Breast epithelium (tissue), 3 donors: Measurements from ENCODE around the gene IQGAP3.

Source experiments
- CTCF ChIP-seq, 3 donors: fragments of 450-650 bp; IDR thresholded peaks; one replicate each; pipeline ENCODE4 v1.5.1; 2016 to 2017; ENCODE audit warnings: antibody characterized with exemption in 3 of 3, mild to moderate bottlenecking in 3 of 3, moderate library complexity in 3 of 3
- POLR2A ChIP-seq: fragments of 450-650 bp; IDR thresholded peaks from one replicate; pipeline ENCODE4 v1.6.1; 2016; ENCODE audit warnings: antibody characterized with exemption, mild to moderate bottlenecking, moderate library complexity

DNA sequence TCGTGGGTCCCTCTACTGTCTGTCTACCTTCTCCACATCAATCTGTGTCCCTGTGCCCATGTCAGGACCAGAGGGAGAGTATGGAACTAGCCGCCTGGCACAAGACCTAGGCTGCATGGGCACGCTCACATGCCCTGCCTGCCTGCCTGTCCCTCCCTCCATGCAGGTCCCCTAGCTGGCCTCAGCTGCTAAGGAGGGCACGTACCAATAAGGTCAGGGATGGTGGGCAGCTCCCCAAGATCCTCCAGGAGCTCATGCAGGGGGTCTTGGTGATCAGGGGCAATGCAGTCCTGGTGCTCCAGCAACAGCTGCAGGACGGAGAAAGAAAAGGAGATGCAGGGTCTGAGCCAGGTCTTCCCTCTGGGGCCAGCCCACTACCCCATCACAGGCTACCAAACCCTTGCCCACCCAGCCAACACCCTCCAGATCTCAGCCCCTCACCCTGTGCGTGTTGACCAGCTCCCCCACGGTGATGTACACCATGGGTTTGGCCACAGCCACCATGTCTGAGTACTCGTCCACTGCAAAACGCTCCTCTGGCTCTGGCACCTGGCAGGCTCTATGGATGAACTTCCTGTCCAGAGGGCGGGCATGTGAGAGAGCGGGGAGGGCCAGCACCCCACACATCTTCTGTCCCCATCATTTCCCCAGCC, 38.7 kb downstream of the IQGAP3 start:
- TF ChIP-seq CTCF (IDR thresholded peaks at IDR 0.05) (no peak), POLR2A (no peak)
